Umbilical cord (tissue), 2 donors: ENCODE results near the gene GUCA2B. TPM values are rescaled to one million over a fixed set of nuclear protein-coding genes. Genes with fewer than 3 reads are reported as not detected.

ENCODE experiments used
- DNase-seq: peaks from one replicate; pipeline ENCODE4 v3.0.0-alpha.2; 2015; ENCODE audit warnings: low spot score
- total RNA-seq: library from RNA; depleted of rRNA; stranded (reverse); fragments of >200 nt; gene quantifications from one replicate; pipeline ENCODE4 v1.2.3, GENCODE V29; 2014; ENCODE audit warnings: low replicate concordance; ENCODE audit not compliant: insufficient read depth

The GUCA2B gene
- total RNA-seq, 1 donor from 2014 or later = not detected

- DNase-seq = no peak
Observed at GRCh38 chr1:42142894-42143675, 10.1 kb upstream of the GUCA2B start.

DNA sequence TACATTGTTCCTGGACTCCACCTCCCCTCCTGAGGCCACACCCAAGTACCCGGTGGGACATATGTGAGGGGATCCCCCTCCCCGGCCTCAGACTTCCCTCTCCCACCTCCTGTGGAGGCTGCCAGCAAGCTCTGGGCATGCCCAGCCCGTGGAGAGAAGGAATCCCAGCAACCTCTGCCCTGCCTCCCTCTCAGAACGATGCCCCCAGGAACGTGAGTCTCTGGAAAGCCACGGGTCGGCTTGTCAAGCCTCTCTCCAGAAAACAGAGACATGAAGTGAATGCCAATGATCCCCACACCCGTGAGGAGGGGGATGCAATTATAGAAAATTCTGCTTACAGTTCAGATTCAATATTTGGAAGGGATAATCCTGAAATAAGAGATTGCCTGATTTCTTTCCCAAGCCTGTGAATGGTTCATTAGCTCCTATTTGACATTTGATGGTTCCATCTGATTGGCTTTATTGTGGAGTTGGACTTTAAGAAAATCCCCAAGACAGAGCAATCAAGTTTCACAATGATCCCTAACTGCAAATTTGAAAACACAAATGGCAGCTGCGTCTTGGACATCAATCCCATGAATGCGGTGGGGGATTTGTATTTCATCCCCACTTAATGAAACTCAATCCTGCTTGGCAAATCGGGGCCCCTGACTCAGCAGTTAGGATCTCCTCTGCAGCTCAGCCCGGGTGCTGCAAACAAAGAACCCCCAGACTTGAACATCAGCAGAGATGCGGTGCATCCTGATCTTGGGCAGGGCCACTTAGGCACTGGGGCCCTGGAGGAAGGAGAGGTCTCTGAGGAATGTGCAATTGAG lies 9.1 kb upstream of the GUCA2B start:
- peak; percentile 30 for DNase-seq

- DNase-seq = no peak
Observed at GRCh38 chr1:42144711-42145388, 8.4 kb upstream of the GUCA2B start.

DNA sequence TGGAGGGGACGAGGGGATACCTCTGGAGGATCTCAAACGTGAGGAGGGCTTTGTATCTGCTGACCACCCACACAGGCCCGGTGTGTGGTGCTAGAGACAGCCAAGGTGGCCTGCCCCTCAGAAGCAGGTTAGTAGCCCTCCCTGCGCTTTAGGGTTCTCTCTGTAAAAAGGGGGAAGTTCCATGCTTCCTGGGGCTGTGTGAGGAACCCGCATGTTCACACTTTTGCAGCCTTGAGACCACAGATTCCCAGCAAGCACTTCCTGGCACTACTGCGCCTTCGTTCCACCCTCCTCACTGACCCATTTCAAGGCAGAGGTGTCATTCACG lies 7.9 kb upstream of the GUCA2B start:
- DNase-seq = no peak

GRCh38 chr1:42145764-42146625 lies 7.2 kb upstream of the GUCA2B start:
- no peak for DNase-seq

DNA sequence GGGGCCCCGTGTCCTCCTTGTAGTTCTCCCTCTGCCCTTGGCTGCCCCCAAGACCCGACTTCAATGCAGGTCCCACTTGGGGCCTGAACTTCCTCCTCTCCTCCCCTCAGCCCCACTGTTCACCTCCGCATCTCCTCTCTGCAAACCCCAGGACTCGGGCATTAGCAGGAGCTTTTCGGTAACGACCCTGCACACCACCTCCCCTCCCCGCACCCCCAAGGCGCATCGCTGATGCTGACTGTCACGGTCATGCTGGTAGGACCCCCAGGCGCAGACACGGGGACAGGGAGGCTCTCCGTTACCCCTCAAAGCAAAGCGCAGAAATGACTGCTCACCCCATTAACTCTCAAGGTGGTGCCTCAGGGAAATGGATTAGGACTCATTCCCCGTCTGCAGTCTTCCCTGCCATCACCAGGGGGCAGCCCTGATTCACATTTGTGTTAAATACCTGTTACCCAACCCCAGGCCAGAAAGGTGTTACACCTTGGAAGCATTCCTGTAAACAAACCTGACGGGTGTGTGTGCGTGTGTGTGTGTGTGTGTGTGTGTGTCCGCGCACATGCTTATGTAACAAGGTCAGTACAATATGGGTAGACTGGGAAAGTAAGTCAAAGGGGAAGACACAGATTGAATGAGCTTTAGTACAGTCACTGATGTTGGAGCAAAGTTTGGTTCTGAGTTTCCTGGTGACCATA lies 6.4 kb upstream of the GUCA2B start:
- DNase-seq = peak; percentile 70

- no peak for DNase-seq
Observed at GRCh38 chr1:42148166-42148565, 5.0 kb upstream of the GUCA2B start.

DNA sequence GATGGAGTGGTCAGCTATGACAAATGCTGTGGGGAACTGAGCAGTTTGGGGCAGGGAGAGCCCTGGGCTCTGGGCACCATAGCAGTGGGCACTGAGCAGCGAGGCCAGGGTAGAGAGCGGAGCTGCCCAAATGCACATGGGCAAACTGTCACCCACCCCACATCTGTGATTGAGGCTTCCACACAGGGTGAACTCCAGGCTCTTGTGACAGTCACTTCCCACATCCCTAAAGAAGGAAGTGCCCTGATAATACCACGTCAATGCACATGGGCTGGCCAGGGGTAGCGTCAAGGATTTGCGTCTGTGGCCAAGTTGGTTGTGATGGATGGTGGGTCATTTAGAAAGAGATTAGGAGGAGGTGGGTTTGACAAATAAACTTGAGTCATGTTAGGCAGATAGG lies 2.6 kb upstream of the GUCA2B start:
- no peak for DNase-seq

DNA sequence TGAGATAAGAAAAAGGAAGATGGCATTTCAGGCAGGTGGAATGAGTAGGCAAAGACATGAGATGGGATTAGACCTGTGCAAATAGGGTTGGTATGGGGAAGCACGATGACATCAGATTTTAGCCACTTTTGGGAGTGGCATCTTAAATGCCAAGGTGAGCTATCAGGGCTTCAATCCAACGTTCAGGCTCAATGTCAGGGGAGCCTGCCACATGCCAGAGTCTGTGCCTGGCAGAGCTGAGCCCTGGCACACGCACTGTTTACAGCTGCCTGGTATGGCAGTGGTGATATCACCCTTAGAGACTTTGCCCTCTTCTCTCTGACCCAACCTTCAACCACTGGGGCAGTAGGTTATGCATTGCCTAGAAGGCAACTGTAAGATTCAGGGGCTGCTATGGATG lies 1.1 kb upstream of the GUCA2B start:
- no peak for DNase-seq

DNA sequence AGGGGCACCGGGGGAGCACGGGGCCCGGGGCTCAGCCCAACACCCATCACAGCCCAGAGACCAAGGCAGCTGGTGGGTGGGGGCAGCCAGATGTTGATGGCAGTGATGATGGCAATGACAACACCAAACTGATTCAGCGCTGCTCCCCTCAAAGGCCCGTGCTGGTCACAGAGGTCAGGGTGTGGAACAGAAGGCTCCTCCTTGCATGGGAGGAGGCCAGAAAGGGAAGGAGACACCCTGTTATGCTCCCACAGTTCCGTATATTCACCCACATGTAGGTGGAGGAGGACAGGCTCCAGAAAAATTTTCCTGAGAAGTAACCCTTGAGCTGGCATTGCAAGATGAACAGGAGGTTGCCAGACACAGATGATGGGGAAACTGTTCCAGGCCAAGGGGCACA lies 414 bp downstream of the GUCA2B start:
- no peak for DNase-seq

DNA sequence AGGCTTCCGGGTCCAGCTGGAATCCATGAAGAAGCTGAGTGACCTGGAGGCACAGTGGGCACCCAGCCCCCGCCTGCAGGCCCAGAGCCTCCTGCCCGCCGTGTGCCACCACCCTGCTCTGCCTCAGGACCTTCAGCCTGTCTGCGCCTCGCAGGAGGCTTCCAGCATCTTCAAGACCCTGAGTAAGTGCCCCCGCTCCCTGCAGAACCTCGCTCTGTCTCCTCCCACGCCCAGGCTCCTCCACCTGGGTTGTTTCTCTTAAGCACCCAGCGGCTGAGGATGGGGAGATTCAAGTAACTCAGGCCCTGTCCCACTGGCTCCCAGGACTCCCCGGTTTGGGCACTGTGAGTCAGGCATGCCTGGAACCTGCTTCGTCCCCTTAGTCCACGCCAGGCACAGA lies 1.5 kb downstream of the GUCA2B start:
- DNase-seq = no peak

GRCh38 chr1:42155362-42155761 lies 2.2 kb downstream of the GUCA2B start:
- DNase-seq = no peak

DNA sequence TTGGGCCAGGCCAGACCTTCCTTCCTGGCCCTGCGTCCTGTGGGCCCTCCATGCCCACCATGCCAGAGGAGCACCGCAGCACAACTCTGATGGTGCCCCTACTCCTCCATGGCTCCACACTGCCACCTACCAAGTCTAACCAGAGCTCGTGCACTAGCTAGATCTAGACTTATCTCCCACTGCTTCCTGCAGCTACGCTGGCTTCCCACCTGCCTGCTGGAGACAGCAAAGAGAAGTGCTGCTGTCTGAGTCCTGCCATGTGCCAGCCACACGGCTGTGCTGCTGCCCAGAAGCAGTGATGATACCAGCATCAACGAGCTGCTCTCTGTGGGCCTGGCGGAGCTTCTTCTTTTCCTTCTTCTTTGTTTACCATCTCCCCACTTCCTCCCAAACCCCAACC lies 4.5 kb downstream of the GUCA2B start:
- DNase-seq = no peak

DNA sequence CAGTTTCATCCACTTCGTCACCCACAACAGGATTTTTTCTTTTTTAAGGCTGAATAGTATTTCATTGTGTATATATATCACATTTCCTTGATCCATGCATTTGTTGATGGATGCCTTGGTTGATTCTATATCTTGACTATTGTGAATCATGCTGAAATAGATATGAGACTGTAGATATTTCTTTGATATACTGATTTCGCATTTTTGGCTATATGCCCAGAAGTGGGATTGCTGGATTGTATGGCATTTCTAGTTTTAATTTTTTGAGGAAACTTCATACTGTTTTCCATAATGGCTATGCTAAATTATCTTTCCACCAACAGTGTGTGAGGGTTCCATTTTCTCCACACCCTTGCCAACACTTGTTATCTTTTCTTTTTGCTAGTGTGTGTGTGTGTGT lies 5.0 kb downstream of the GUCA2B start:
- no peak for DNase-seq

- no peak for DNase-seq
Observed at GRCh38 chr1:42162181-42162580, 9.0 kb downstream of the GUCA2B start.

- no peak for DNase-seq
Observed at GRCh38 chr1:42163114-42163513, 9.9 kb downstream of the GUCA2B start.

DNA sequence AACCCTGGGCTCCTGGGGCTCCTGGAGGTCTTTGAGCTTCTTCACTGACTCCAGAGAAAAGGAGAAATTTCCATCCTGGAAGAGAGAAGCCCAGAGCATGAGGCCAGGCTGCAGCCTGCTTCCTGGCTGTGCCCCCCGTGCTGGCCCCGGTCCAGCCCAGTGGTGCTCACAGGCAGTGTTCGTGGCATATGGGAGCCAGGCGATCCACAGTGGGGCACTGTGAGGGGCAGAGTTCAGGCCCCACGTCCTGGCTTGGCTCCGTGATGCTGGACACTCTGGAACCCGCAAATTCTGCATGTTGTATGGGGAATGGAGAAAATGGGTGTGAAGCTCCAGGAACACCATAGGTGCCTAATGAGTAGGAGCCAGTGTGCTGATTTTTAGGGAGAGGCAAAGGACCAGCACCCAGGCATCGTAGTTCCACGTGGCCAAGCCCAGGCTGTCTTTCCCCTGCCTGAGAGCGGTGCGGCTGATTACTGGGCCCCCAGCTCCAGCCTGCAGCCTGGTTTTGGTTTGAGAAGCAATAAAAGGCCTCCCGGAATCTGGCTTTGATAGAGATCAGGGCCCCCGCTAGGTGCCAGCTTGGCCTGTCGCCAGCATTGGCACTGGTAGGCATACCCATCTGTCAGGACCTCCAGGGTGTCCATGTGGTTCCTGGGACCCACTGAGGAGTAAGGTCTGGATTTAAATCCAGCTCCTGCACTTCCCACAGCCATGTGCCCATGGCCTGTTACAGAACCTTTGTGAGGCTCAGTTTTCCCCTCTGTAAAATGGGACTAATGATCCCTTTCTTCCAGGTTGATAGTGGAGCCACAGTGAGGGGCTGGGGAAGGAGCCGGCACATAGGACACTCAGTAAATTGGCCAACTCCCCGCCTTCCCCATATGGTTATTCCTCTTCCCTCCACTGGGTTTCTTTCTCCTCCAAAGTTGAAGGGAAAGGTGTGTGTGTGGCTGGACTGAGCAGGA lies 10.6 kb downstream of the GUCA2B start:
- DNase-seq = no peak

DNA sequence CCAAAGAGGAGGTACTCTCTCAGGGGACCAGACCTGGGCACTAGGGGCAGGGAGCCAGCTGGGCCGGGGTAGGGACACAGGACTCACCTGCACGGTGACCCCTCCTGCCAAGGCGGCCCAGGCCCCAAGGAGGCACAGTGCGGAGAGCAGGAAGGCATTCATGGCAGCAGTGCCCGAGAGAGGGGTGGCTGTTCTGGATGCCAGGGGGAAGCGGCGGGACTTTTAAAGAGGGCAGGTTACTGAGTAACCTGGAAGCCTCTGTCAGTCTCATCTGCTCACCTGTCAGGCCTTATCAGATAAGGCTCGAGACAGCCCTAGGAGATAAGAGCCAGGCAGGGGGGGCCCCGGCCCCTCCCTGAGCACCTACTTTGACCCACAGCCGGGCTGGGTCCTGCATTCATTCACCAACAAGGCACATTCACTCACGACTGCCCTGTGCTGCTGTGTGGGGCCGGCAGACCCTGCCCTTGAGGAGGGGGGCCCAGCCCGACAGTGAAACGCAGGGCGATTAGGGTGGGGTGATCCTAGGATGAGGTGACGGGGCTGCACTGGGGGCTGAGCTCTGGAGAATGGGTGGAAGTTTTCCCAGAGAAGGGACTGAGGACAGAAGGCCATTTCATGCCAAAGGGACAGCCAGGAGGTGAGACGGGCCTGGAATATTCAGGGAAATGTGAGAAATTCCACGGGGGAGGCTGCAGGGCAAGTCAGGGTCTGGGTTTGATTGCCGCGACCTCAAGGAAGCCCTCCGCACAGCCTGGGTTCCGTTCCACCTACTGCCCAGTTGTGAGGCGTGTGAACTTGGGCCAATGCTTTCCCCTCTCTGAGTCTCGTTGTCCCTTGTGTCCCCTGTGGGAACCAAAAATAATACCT lies 11.6 kb downstream of the GUCA2B start, which contains the start of gene GUCA2A:
GUCA2A (minus strand) TSS at position 195 of the 870 bp plus-strand sequence; CDS start at position 162, 33 bp downstream.
- no peak for DNase-seq
